K562 (cell line): ENCODE data around the gene NDFIP2. TPM values are rescaled to one million over a fixed set of nuclear protein-coding genes. Genes with fewer than 3 reads are reported as not detected.

Experiments
- ETS2 ChIP-seq: IDR thresholded peaks from 2 replicates; pipeline ENCODE4 v1.6.1; 2016; ENCODE audit warnings: borderline replicate concordance, missing genetic modification characterization, mild to moderate bottlenecking, moderate library complexity, missing compliant biosample characterization; ENCODE audit not compliant: poor library complexity, severe bottlenecking
- FOSL1 ChIP-seq: fragments of 200-800 bp; sonication (Bioruptor generic); conservative IDR thresholded peaks from 2 replicates; pipeline ENCODE4 v1.6.1; 2016; ENCODE audit warnings: missing genetic modification characterization, missing compliant biosample characterization
- MBD2 ChIP-seq: sonication (generic); IDR thresholded peaks from 2 replicates; pipeline ENCODE4 v1.6.1; 2016; ENCODE audit warnings: low read depth, borderline replicate concordance
- NCOA6 ChIP-seq: fragments of 450-650 bp; IDR thresholded peaks from 2 replicates; pipeline ENCODE4 v1.6.1; 2017; ENCODE audit warnings: mild to moderate bottlenecking
- NFE2L1 ChIP-seq: fragments of 450-650 bp; IDR thresholded peaks from 2 replicates; pipeline ENCODE4 v1.6.1; 2016; ENCODE audit warnings: missing genetic modification characterization, low read depth, mild to moderate bottlenecking, missing compliant biosample characterization, moderate library complexity, borderline replicate concordance
- NR2C1 ChIP-seq, 2 experiments: fragments of 450-650 bp; IDR thresholded peaks; 2 replicates each; pipeline ENCODE4 v1.6.1; 2017; ENCODE audit warnings: mild to moderate bottlenecking in 2 of 2, antibody characterized with exemption in 1 of 2, inconsistent platforms in 1 of 2, missing compliant biosample characterization in 1 of 2, missing genetic modification characterization in 1 of 2
- NR2C2 ChIP-seq, 2 experiments: fragments of 200-800 bp in 1 of 2; sonication (Bioruptor generic) in 1 of 2; sonication (generic) in 1 of 2; formaldehyde crosslinking in 1 of 2; IDR thresholded peaks; 2 replicates each; pipeline versions ENCODE4 v1.6.1 to v1.8.0; 2016 to 2022; ENCODE audit warnings: mild to moderate bottlenecking in 1 of 2, missing compliant biosample characterization in 1 of 2, missing genetic modification characterization in 1 of 2, missing genetic modification reagents in 1 of 2
- SMARCA4 ChIP-seq: fragments of 450-650 bp; IDR thresholded peaks from 2 replicates; pipeline ENCODE4 v1.6.1; 2016
- SMARCE1 ChIP-seq: fragments of 450-650 bp; IDR thresholded peaks from 2 replicates; pipeline ENCODE4 v1.7.1; 2016; ENCODE audit warnings: mild to moderate bottlenecking
- SNRNP70 ChIP-seq: fragments of 200-400 bp; formaldehyde crosslinking; optimal IDR thresholded peaks from 2 replicates; pipeline ENCODE3; 2017; ENCODE audit warnings: low read depth, low read length
- SP1 ChIP-seq: sonication (generic); formaldehyde crosslinking; IDR thresholded peaks from 2 replicates; pipeline ENCODE4 v1.8.1; 2022; ENCODE audit warnings: mild to moderate bottlenecking, missing genetic modification reagents
- SUPT5H ChIP-seq: fragments of 450-650 bp; IDR thresholded peaks from 2 replicates; pipeline ENCODE4 v1.6.1; 2016
- TAF15 ChIP-seq: fragments of 200-400 bp; formaldehyde crosslinking; IDR thresholded peaks from 2 replicates; pipeline ENCODE4 v1.6.1; 2017; ENCODE audit warnings: mild to moderate bottlenecking, low read depth, low read length, moderate library complexity
- TCF3 ChIP-seq: sonication (generic); formaldehyde crosslinking; IDR thresholded peaks from 2 replicates; pipeline ENCODE4 v1.4.0; 2020; ENCODE audit warnings: mild to moderate bottlenecking, missing genetic modification reagents
- TFE3 ChIP-seq: fragments of 450-650 bp; formaldehyde crosslinking; IDR thresholded peaks from 2 replicates; pipeline ENCODE4 v1.4.0; 2020; ENCODE audit warnings: mild to moderate bottlenecking, mixed read lengths
- TRIM24 ChIP-seq, 2 experiments: fragments of 450-650 bp; IDR thresholded peaks; 2 replicates each; pipeline ENCODE4 v1.6.1; 2016
- ZBTB17 ChIP-seq: fragments of 450-650 bp; formaldehyde crosslinking; IDR thresholded peaks from 2 replicates; pipeline ENCODE4 v1.4.0; 2020; ENCODE audit warnings: mild to moderate bottlenecking
- ZNF184 ChIP-seq: sonication (generic); formaldehyde crosslinking; IDR thresholded peaks from 2 replicates; pipeline ENCODE4 v1.5.0; 2020; ENCODE audit warnings: missing genetic modification reagents
- polyA plus RNA-seq, 8 experiments: library from polyadenylated mRNA; depleted of rRNA in 4 of 8; stranded (reverse) in 5 of 8; unstranded in 3 of 8; fragments of >200 nt; fragmentation: Nextera tagmentation in 2 of 8; fragmentation: Illumina TruSeq in 1 of 8; extraction: Ambion mirVana in 2 of 8; extraction: Trizol in 1 of 8; gene quantifications; 2 replicates each; pipeline versions ENCODE4 v1.2.1 to v1.2.3, GENCODE V29; 2011 to 2014; ENCODE audit warnings: inconsistent platforms in 1 of 8, missing spikeins in 1 of 8
- total RNA-seq, 7 experiments: library from RNA; depleted of rRNA in 6 of 7; stranded (reverse); fragments of >200 nt in 6 of 7; fragmentation: Illumina TruSeq in 2 of 7; extraction: Trizol in 2 of 7; gene quantifications; 2 replicates each; pipeline versions ENCODE4 v1.2.1 to v1.2.3, GENCODE V29; 2011 to 2021; ENCODE audit warnings: low replicate concordance in 1 of 7
- TF ChIP-seq, protein P1 (sequence below): sonication (generic); formaldehyde crosslinking; IDR thresholded peaks from 2 replicates; pipeline ENCODE4 v1.8.1; 2023; ENCODE audit warnings: mild to moderate bottlenecking, missing genetic modification reagents, moderate library complexity
- TF ChIP-seq, protein P2 (sequence below): sonication (generic); formaldehyde crosslinking; IDR thresholded peaks from 2 replicates; pipeline ENCODE4 v1.8.0; 2022; ENCODE audit warnings: mild to moderate bottlenecking, low read depth, missing genetic modification reagents

NDFIP2 gene
- total and polyA plus RNA-seq, 9 of the 15 experiments (the other 6 are each of a cell fraction or from before 2014, with no cell fraction given) = 13.4 to 54.4 (median 27.8) TPM

GRCh38 chr13:79457948-79458347 is 23.0 kb upstream of the NDFIP2 start (continued):
- TF ChIP-seq, protein P1, sequence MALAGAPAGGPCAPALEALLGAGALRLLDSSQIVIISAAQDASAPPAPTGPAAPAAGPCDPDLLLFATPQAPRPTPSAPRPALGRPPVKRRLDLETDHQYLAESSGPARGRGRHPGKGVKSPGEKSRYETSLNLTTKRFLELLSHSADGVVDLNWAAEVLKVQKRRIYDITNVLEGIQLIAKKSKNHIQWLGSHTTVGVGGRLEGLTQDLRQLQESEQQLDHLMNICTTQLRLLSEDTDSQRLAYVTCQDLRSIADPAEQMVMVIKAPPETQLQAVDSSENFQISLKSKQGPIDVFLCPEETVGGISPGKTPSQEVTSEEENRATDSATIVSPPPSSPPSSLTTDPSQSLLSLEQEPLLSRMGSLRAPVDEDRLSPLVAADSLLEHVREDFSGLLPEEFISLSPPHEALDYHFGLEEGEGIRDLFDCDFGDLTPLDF (CRISPR knock-in tag) = no peak
- TF ChIP-seq SMARCE1 (no peak), TCF3 (no peak), NFE2L1 (no peak), NR2C1 (IDR thresholded peaks at IDR 0.05) (peak; percentile 79), NR2C1 (tag; IDR thresholded peaks at IDR 0.05) (peak; percentile 89), SMARCA4 (peak; percentile 35; the same call in 1 of the 2 replicates), TAF15 (no peak), FOSL1 (peak; percentile 61; the same call in 1 of the 2 replicates), ZBTB17 (CRISPR knock-in tag) (no peak), TRIM24 (IDR thresholded peaks at IDR 0.05) (no peak), ZNF184 (no peak), MBD2 (no peak), SUPT5H (no peak), ETS2 (tag) (no peak), SP1 (CRISPR knock-in tag) (no peak), TFE3 (CRISPR knock-in tag) (no peak), NR2C2 (CRISPR knock-in tag; IDR thresholded peaks at IDR 0.05) (no peak), NR2C2 (tag; IDR thresholded peaks at IDR 0.05) (peak; percentile 93), NCOA6 (no peak), SNRNP70 (no peak)
- TF ChIP-seq, protein P2, sequence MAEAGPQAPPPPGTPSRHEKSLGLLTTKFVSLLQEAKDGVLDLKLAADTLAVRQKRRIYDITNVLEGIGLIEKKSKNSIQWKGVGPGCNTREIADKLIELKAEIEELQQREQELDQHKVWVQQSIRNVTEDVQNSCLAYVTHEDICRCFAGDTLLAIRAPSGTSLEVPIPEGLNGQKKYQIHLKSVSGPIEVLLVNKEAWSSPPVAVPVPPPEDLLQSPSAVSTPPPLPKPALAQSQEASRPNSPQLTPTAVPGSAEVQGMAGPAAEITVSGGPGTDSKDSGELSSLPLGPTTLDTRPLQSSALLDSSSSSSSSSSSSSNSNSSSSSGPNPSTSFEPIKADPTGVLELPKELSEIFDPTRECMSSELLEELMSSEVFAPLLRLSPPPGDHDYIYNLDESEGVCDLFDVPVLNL (CRISPR knock-in tag) = no peak
